Mesothelial cell of epicardium (in vitro differentiated cells): Measurements from ENCODE around the gene APCDD1L. TPM values are rescaled to one million over a fixed set of nuclear protein-coding genes. Genes with fewer than 3 reads are reported as not detected.

Source experiments
- DNase-seq, 2 experiments: peaks; one replicate each; pipeline ENCODE4 v3.0.0; 2021; ENCODE audit warnings: low spot score in 2 of 2; ENCODE audit not compliant: unreplicated experiment in 2 of 2
- H3K27ac Mint-ChIP-seq: 2 replicates; pipeline ENCODE4 v1.8.0; 2021; ENCODE audit warnings: mixed read lengths
- H3K27me3 Mint-ChIP-seq: 2 replicates; pipeline ENCODE4 v1.8.0; 2021; ENCODE audit warnings: low read depth, mixed read lengths
- H3K36me3 Mint-ChIP-seq: 2 replicates; pipeline ENCODE4 v1.8.0; 2021; ENCODE audit warnings: mixed read lengths
- H3K4me1 Mint-ChIP-seq: 2 replicates; pipeline ENCODE4 v1.8.0; 2021; ENCODE audit warnings: mixed read lengths
- H3K4me3 Mint-ChIP-seq: 2 replicates; pipeline ENCODE4 v1.8.0; 2021; ENCODE audit warnings: mild to moderate bottlenecking, moderate library complexity, mixed read lengths
- H3K9me3 Mint-ChIP-seq: 2 replicates; pipeline ENCODE4 v1.8.0; 2021; ENCODE audit warnings: mixed read lengths
- CTCF ChIP-seq: fragments of 200-600 bp; sonication (generic); IDR thresholded peaks from one replicate; pipeline ENCODE4 v1.5.0; 2021; ENCODE audit warnings: antibody characterized with exemption; ENCODE audit not compliant: unreplicated experiment
- total RNA-seq: library from RNA; stranded (reverse); gene quantifications from 3 replicates; pipeline ENCODE4 v1.2.1, GENCODE V29; 2021

Gene APCDD1L
- total RNA-seq, 1 donor from 2014 or later, result not detected

- H3K4me1 Mint-ChIP-seq, result no peaks in the 10 kb centered on the region
- H3K9me3 Mint-ChIP-seq, result peaks cover 23% of the 10 kb centered on the region
- DNase-seq, result no peak
- TF ChIP-seq CTCF, result no peak
- no peaks in the 10 kb centered on the region for H3K36me3 Mint-ChIP-seq
- no peak overlapping the region for H3K4me3 Mint-ChIP-seq
- H3K27me3 Mint-ChIP-seq, result peaks cover 10% of the 10 kb centered on the region
- no peak overlapping the region for H3K27ac Mint-ChIP-seq
Measured at GRCh38 chr20:58500256-58500655, 14.9 kb downstream of the APCDD1L start.

GRCh38 chr20:58498470-58499068 lies 16.6 kb downstream of the APCDD1L start:
- Mint-ChIP-seq H3K36me3 (no peaks in the 10 kb centered on the region), H3K9me3 (peaks cover 19% of the 10 kb centered on the region), H3K27ac (no peak overlapping the region), H3K4me1 (no peaks in the 10 kb centered on the region), H3K27me3 (peaks cover 10% of the 10 kb centered on the region), H3K4me3 (no peak overlapping the region)
- peak in 1 of 2 experiments; percentile 20 for DNase-seq
- TF ChIP-seq CTCF, result no peak

- no peaks in the 10 kb centered on the region for H3K36me3 Mint-ChIP-seq
- H3K4me1 Mint-ChIP-seq, result no peaks in the 10 kb centered on the region
- DNase-seq, result no peak
- TF ChIP-seq CTCF, result no peak
- H3K9me3 Mint-ChIP-seq, result peaks cover 14% of the 10 kb centered on the region
- H3K4me3 Mint-ChIP-seq, result no peak overlapping the region
- no peak overlapping the region for H3K27ac Mint-ChIP-seq
- H3K27me3 Mint-ChIP-seq, result peaks cover 10% of the 10 kb centered on the region
Measured at GRCh38 chr20:58497724-58498469, 17.3 kb downstream of the APCDD1L start.

GRCh38 chr20:58497076-58497641 lies 18.0 kb downstream of the APCDD1L start:
- TF ChIP-seq CTCF, result no peak
- H3K4me1 Mint-ChIP-seq, result no peaks in the 10 kb centered on the region

GRCh38 chr20:58496429-58496769 lies 18.8 kb downstream of the APCDD1L start:
- no peaks in the 10 kb centered on the region for H3K36me3 Mint-ChIP-seq
- peaks cover 16% of the 10 kb centered on the region for H3K27me3 Mint-ChIP-seq
- no peaks in the 10 kb centered on the region for H3K4me1 Mint-ChIP-seq
- TF ChIP-seq CTCF, result no peak
- H3K9me3 Mint-ChIP-seq, result peaks cover under 1% of the 10 kb centered on the region
- no peak for DNase-seq
- no peak overlapping the region for H3K27ac Mint-ChIP-seq
- H3K4me3 Mint-ChIP-seq, result no peak overlapping the region

More at GRCh38 chr20:58497076-58497641, 18.0 kb downstream of the APCDD1L start:
- H3K27ac Mint-ChIP-seq, result no peak overlapping the region
- peaks cover 10% of the 10 kb centered on the region for H3K27me3 Mint-ChIP-seq
- H3K36me3 Mint-ChIP-seq, result no peaks in the 10 kb centered on the region
- H3K4me3 Mint-ChIP-seq, result no peak overlapping the region
- peak in 1 of 2 experiments; percentile 22 for DNase-seq
- peaks cover 8% of the 10 kb centered on the region for H3K9me3 Mint-ChIP-seq
